ENCODE measurements around the gene LCN10.
"Not testable (repeated sequence)": the region's sequence is repeated elsewhere in the genome, so short reads cannot be mapped to it uniquely, and the experiment has no call there.

Gene LCN10

DNA sequence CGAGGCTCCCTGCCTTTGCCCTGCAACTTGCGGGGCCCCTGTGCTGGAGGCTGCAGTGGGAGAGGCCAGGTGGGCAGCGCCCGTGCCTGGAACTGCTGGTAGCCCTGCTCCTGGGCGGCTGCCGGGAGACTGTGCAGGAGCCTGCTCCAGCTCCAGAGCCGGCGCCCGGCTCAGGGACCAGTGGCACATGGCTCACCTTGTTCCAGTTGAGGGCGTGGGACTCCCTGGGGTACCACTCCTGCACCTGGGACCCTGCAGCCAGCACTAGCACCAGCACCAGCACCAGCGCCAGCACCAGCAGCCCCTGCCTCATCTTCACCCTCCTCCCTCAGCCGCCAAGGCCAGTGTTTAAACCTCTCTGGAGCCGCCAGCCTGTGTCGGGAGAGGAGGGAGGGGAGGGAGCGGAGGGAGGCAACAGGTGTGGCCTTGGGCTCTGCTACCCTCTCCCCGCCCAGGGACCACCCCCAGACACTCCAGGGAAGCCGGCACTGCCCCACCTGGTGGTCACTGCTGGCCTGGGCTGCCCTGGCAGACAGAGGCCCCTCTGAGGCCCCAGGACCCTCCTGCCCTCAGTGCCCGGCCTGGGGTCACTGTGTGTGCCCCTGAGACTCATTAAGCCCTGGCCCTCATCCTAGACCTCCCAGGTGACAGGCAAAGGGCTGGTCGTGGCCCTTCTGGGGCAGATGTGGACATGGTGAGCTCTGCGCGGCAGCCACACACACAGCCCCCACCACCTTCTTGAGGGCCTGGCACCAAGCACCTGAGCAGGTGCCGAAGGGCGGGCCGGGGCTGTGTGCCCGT lies at the start of gene LCN10:
TSS of gene LCN10 (minus strand) at position 350 of the 801 bp plus-strand sequence. CDS start at position 313, 37 bp downstream.
- DNase-seq, result no peak

DNA sequence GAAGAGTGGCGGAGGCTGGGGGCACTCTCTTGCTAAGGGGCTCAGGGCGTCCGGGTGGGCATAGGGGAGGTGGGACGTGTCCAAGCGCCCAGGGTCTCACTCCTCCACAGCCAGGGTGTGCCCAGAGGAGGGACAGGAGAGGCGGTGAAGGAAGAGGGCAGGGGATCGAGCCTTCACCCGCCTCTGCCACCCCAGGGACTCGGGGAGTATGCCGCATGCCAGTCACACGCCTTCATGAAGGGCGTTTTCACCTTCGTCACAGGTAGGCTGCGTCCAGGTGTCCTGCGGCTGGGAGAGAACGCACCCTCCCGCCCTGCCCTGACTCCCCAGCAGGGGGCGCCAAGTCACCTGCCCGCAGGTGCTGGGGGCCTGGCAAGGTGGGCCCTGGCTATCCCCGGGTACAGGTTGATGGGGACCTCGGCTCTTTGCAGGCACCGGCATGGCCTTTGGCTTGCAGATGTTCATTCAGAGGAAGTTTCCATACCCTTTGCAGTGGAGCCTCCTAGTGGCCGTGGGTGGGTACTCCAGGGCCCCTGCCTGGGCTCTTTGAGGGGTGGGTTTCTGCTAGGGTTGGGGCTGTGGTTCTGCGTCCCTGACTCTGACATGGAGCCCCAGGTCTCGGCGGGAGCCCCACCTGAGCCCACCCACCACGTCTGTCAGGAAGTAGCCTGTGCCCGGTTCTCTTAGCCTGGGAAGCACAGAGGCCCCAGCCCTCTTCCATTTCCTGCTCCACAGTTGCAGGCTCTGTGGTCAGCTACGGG lies 49.0 kb upstream of the LCN10 start:
- DNase-seq, result peak; percentile 71

DNA sequence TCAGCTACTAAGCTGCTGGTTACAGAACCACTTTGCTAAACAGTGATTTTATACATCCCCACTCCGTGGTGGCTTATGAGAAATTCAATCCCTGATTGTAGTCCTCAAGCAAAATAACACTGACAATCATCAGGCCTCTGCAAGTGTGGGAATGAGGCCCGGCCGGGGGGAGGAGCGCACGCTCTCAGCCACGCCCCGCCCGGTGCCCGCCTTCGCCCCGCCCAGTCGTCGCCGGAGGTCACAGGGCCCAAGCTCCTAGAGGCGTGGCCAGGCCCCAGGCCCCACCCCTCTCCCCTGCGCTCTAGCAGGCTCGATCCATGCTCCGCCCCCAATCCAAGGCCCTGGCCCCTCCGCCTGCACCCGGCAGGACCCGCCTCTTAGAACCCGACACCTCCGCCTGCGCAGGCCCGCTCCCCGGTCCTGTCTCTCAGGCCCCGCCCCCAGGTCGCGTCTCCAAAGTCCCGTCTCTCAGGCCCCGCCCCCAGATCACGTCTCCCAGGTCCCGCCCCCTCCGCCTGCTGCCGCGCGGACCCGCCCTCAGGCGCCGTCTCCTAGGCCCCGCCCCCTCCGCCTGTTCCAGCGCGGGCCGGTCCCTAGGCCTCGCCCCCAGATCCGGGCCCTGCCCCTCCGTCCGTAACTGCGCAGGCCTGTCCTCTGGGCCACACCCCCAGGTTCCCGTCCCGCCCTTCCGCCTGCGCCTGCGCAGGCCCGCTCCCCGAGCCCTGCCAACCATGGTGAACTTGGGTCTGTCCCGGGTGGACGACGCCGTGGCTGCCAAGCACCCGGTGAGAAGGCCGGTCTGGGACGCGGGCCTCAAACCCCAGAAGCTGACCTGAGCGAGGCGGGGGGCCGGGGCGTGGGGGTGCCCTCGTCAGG lies 48.1 kb upstream of the LCN10 start, which contains the start of gene TMEM141:
TSS of gene TMEM141 (plus strand) at position 705 of the 876 bp plus-strand sequence. CDS start at position 732, 27 bp downstream.
- DNase-seq, result peak; percentile 100

DNA sequence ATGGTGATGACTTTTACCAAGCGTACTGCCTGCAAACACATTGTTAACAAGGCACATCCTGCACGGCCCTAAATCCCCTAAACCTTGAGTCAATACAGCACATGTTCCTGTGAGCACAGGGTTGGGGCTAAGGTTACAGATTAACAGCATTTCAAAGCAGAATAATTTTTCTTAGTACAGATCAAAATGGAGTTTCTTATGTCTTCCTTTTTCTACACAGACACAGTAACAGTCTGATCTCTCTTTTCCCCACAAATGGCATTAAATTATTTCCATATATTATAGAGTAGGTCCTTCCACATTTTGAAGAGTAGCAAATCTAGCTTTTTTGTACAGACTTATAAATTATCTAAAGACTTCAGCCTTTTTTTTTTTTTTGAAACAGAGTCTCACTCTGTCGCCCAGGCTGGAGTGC lies 46.8 kb upstream of the LCN10 start:
- no peak for DNase-seq

DNA sequence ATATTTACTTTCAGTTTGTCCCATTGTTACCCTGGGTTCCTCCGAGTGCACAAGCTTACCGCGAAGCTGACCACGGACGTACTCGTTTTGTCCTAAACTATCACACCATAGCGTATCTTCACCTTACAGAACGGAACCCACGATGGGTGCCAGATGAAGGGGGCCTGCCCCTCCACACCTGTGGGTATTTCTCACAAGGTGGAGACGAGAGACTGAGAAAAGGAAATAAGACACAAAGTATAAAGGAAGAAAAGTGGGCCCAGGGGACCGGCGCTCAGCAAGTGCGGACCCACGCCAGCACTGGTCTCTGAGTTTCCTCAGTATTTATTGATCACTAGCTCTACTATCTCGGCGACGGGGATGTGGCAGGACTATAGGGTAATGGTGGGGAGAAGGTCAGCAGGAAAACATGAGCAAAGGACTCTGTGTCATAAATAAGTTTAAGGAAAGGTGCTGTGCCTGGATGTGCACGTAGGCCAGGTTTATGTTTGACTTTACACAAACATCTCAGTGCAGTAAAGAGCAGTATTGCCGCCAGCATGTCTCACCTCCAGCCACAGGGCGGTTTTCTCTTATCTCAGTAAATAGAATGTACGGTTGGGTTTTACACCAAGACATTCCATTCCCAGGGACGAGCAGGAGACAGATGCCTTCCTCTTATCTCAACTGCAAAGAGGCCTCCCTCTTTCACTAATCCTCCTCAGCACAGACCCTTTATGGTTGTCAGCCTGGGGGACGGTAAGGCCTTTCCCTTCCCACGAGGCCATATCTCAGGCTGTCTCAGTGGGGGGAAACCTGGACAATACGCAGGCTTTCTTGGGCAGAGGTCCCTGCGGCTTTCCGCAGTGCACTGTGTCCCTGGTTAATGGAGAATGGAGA lies 46.1 kb upstream of the LCN10 start:
- DNase-seq, result not testable (repeated sequence)

DNA sequence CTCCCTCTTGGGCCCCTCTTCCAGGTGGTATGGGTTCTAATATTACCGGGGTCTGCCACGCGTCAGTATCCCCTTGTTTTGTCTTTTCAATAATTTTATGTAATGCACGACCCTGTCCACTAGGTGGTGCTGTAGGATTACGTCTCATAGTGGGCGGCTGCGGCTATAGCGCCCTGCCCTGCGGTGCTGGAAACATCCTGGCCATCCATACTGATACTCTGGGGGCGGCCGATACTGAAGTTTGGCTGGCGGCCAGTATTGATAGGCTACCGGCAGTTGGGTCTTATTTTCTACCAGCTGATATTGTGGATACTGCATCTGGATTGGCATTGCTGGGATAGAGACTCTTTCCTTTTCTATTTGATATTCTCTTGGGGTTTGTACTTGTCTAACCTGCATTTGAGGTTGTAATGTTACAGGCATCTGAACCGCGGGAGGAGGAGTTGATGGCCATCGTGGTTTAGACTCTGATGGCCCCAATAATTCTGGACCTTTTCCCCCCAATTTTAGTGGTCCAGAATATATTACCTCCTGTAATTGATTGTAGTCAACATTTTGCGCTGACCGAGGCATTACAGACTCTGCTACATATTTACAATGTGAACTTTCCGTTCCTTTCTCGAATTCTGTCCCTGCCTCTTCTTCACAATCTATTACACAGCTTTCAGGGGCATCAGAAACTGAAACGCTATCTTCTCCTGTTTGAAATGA lies 45.1 kb upstream of the LCN10 start:
- DNase-seq, result peak; percentile 64

DNA sequence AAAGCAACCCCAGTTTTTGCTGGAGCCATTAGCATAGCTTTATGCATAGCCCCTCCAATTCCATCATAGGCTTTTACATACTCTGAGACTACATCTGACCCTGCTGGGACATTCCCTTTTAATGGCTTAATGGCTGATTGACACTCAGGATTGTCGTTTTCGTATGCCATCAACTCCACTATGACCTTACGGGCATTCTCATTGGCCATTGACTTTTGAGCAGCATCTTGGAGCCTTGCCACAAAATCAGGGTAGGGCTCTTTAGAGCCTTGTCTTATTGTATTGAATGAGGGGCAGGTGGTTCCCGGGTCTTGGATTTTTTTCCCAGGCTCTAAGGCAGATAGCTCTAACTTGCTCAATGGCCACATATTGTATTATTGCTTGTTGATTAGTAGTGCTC lies 44.2 kb upstream of the LCN10 start:
- not testable (repeated sequence) for DNase-seq

DNA sequence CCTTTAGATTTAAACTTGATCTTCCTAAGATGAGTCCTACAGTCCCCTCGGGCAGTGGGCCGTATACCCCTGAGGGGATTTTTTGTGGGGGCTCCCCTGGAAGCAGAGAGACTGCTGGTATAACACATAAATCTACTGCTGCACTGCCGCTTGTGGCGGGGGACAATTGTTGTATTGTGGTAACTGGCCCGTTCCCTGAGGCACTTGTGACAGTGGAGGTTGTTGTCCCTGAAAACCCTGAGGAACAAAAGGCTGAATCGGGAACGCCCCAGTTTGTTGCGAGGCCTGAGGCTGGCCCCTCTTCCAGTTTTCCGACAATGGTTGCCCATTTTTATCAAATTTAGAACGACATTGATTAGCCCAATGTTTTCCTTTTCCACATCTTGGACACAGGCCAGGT lies 43.7 kb upstream of the LCN10 start:
- DNase-seq, result no peak

DNA sequence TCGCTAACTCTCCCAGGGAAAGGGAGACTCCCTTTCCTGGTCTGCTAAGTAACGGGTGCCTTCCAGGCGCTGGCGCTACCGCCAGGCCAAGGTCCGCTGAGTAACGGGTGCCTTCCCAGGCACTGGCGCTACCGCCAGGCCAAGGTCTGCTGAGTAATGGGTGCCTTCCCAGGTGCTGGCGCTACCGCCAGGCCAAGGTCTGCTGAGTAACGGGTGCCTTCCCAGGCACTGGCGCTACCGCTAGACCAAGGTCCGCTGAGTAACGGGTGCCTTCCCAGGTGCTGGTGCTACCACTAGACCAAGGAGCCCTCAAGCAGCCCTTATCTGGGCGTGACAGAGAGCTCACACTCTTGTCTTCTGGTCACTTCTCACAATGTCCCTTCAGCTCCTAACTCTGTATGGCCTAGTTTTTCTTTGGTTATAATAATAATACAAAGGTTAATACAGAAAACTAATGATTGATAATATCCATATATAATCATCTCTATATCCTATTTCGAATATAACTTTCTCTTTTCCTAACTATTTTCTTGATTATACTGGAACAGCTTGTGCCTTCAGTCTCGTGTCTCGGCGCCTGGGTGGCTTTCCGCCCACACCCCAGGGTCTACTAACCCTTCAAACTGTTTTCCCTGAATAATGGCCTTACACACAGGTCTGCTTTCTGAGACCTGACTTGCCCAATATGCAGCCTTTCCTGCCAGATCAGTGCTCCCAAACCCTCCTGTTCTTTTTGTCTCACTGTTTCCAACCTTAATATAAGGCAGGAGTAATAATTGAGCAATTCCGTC lies 43.0 kb upstream of the LCN10 start:
- DNase-seq, result not testable (repeated sequence)

DNA sequence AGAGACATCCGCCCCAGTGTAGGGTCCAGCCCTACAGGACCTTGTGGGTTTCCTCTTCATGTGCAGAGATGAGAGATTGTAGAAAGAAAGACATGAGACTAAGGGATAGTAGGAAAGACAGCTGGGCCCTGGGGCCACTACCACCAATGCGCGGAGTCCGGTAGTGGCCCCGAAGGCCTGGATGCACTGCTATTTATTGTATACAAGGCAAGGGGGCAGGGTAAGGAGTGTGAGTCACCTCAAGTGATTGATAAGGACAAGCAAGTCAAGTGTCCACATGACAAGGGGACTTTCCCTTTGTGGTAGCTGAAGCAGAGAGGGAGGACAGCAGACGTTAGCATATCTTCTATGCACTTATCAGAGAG lies 42.2 kb upstream of the LCN10 start:
- DNase-seq, result no peak

DNA sequence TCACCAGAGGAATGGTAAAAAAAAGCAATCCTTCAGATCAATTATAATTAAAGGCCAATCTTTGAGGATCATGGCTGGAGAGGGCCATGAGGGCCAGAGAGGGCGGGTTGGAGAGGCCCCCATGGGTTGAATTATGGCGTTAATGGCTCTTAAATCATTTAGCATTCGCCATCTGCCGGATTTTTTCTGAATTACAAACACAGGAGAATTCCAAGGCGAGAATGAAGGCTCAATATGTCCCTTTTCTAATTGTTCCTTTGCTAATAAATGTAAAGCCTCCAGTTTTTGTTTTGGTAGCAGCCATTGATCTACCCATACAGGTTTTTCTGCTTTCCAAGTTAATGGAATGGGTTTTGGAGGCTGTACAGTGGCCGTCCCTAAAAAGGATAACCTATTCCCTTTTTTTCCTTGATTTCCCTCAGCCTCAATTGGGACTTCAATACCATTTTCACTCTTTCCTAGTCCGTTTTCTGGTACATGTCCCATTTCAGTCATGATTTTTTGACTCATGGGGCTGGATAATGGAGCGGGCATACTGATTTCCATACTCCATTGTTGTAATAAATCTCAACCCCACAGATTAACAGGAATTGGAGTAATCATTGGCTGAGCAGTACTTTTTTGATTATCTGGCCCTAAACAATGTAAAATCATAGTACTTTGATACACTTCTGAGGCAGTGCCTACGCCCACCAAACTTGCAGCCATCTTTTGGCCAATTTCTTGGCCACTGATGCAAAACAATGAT lies 41.7 kb upstream of the LCN10 start:
- DNase-seq, result no peak

DNA sequence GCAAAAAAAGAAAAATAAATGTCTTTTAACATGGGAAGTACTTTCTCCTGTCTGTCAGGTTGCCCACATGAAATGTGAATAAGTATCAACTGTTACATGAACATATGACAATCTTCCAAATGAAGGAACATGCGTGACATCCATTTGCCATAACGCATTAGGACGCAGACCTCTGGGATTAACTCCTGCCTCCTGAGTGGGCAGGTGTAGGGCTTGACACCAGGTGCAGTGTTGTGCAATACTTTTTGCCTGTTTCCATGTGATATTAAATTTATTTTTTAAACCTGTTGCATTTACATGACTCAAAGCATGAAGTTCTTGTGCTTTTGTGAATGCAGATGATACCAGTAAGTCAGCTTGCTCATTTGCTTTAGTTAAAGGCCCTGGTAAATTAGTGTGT lies 39.7 kb upstream of the LCN10 start:
- DNase-seq, result no peak

DNA sequence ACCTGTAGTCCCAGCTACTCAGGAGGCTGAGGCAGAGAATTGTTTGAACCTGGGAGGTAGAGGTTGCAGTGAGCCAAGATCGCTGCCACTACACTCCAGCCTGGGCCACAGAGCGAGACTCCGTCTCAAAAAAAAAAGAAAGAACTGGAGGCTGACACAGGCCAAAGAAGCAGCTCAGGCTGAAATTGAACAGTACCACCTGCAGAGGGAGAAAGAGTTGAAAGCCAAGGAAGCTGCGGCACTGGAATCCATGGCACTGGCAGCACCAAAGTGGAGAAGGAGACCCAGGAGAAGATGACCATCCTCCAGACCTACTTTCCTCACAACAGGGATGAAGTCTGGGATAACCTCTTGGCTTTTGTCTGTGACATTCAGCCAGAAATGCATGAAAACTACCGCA lies 37.1 kb upstream of the LCN10 start:
- no peak for DNase-seq

DNA sequence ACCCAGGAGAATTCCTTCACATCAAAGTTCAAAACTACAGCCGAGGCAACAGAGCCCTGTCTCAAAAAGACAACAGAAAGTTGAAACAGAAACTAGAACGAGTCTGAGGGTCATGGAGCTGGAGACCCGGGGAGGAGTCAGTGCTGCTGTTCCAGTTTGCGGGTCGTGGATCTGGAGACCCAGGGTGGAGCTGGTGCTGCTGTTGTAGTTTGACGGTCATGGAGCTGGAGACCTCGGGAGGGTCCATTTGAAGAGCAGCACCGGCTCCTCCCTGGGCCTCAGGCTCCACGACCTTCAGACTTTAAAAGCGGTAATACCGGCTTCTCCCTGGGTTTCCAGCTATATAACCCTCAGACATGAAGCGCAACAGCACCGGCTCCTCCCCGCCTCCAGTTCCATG lies 34.6 kb upstream of the LCN10 start:
- DNase-seq, result no peak

DNA sequence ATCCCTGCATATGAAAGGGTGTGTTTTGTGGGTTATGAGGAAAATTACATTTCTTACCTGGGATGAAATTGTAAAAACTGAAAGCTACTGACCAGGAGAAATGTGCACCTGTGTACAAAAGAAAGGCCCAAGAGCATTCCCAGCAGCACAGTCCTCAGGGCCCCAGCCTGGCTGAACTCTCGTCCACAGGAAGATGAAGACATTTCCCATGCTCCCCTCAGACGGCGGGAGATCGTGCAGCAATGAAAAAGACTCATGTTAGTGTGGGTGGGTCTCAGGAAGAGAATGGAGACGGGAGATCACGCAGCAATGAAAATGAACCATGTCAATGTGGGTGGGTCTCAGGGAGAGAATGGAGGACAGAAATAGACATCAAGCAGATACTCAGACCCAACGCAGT lies 34.2 kb upstream of the LCN10 start:
- no peak for DNase-seq

DNA sequence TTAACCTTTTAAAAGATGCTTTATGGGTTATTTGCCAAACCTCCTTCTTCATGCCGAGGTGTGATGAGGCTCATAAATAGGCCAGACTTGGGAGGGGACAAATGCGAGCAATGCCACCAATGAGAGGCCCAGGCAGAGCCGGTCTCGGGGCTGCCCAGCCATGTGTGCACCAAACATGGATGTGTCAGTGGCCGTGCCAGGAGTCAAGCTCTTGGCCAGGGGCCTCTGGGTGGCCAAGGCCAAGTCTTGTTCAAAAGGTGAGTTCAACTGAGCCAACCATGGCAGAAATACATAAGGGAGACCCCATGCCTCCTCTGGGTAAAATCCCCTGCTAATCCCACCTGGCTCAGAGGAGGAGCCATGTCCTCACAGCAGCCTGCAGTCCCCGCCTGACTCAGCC lies 32.5 kb upstream of the LCN10 start:
- no peak for DNase-seq

DNA sequence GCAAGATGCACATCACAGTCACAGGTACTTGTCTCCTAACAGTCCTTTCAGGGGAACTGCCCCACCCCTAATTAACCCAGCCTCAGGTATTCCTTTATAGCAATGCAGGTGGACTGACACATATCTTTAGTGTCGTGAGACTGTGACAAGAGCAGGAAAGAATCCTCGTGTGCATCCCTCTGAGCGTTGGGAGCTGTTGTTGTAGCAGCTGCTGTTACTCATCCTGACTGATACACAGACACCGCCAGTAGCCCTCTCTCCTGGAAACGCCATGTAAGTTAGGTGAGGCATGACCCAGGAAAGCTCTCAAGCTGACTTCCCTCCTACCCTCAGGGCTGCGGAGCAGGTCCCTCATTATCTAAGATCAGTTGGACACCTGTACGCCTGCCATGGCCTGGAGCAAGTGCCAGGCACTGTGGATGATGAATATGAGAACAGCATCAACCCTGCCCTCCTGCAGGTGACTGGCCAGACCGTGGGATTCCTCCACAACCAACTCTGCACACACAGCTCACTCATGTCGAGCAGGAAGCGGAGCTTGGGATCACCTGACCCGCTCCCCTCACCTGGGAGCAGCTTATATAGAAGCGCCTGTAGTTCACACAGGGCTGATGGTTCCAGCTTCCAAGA lies 31.8 kb upstream of the LCN10 start:
- DNase-seq, result no peak

DNA sequence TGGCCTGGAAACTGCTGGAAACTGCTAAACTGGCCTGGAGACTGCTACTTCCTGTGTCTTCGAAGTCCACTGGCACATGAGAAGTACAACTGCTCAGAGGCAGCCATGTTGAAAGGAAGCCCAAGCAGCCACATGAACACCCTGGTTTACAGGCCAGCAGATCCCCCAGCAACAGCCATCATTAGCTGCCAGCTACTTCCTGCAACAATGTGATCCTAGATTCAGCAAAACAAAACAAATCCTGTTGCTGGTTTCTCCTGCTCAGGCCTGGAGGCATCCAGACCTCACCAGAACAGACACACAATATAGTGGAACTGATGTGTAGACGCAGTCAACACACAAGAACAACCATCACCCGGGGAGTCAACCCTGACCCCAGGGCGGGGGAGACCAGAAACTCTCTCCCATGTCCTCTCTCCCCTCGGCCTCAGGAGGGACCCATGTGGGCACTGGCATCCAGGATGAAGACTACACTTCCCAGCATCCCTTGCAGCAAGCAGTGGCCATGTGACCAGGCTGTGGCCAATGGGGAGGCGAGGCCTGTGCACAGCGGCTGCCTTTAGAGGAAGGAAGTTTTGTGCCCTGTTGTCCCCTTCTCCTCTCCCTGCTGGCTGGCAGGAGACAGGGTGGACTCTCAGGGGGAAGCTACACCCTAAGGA lies 30.8 kb upstream of the LCN10 start:
- DNase-seq, result peak; percentile 50

DNA sequence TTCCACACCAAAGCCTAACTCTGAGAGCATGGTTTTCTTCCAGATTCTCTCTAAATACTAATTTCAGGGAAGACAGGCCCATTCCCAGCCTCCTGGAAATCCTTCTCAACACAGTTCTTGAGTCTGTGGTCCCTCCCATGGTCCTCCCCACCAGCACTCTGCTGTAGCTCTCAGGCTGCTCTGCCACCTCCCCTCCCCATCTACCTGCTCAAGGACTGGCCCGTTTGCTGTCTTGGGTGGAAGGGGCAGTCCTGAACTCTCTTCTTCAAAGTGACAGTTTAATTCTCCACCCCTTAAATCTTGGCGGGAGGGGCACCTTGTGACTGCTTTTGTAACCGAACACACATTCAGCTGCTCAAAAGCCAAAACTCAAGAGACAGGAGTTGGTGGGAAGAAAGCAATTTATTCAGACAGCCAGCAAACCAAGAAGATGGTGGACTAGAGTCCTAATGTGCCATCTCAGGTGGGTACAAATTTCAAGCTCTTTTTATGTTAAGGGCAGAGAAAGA lies 29.2 kb upstream of the LCN10 start:
- DNase-seq, result no peak

Measured in CD4-positive, alpha-beta T cell treated with Interferon gamma for 1 hour (primary cell).